Ovary (tissue), 9 donors: ENCODE data around the gene ANKFN1. TPM values are rescaled to one million over a fixed set of nuclear protein-coding genes. Genes with fewer than 3 reads are reported as not detected.

ENCODE experiments used
- DNase-seq, 5 donors: peaks; one replicate each; pipeline ENCODE4 v3.0.0-alpha.2; 2019 to 2020
- H3K27ac ChIP-seq, 2 donors: fragments of 200-600 bp; one replicate each; pipeline versions ENCODE4 v1.5.1 to v1.8.0; 2019 to 2022
- H3K27me3 ChIP-seq: fragments of 200-600 bp; one replicate; pipeline ENCODE4 v1.8.0; 2022
- H3K36me3 ChIP-seq: fragments of 200-600 bp; sonication (generic); one replicate; pipeline ENCODE4 v1.5.1; 2019
- H3K4me1 ChIP-seq: one replicate; pipeline ENCODE4 v1.8.1; 2013; ENCODE audit warnings: mild to moderate bottlenecking, moderate library complexity; ENCODE audit not compliant: insufficient read depth
- H3K4me3 ChIP-seq: fragments of 200-600 bp; sonication (generic); one replicate; pipeline ENCODE4 v1.5.1; 2017
- H3K9me3 ChIP-seq, 2 donors: fragments of 200-600 bp in 1 of 2; sonication (generic) in 1 of 2; one replicate each; pipeline versions ENCODE4 v1.5.1 to v1.8.1; 2013 to 2019; ENCODE audit warnings: mild to moderate bottlenecking in 1 of 2, moderate library complexity in 1 of 2
- EP300 ChIP-seq: sonication (generic); formaldehyde crosslinking; IDR thresholded peaks from one replicate; pipeline ENCODE4 v1.6.1; 2017; ENCODE audit warnings: antibody characterized with exemption
- POLR2A ChIP-seq: fragments of 450-650 bp; IDR thresholded peaks from one replicate; pipeline ENCODE4 v1.6.1; 2017; ENCODE audit warnings: antibody characterized with exemption, mild to moderate bottlenecking, moderate library complexity
- WGBS, 3 donors: extraction: QIAGEN DNeasy Blood & Tissue Kit in 1 of 3; methylation state at CpG; one replicate each; pipeline versions ENCODE4 v1.1.5 to v1.1.7; 2013 to 2017; 5-methylcytosine and 5-hydroxymethylcytosine counted together
- intact Hi-C, 4 donors: fragments of 100-400 bp; cut with DNase I; formaldehyde crosslinking; loops; one replicate each; pipeline versions ENCODE4 v1.11.0 to v1.15.1; 2022 to 2023
- polyA plus RNA-seq, 2 donors: library from polyadenylated mRNA; stranded (reverse); fragments of 200-250 nt in 1 of 2; fragments of 350-450 nt in 1 of 2; fragmentation: Illumina TruSeq in 1 of 2; extraction: RNeasy Lipid Tissue Mini Kit (QIAGEN cat#74804) in 1 of 2; gene quantifications; one replicate each; pipeline ENCODE4 v1.2.3, GENCODE V29; 2013 to 2014
- total RNA-seq, 7 donors: library from RNA; depleted of rRNA in 2 of 7; stranded (reverse); fragments of >200 nt in 2 of 7; fragmentation: NEBNext Ultra II Directional in 3 of 7; extraction: Animal tissue kit (Norgen Biotek cat#: 25700) in 3 of 7; gene quantifications; one replicate each; pipeline versions ENCODE4 v1.1.0 to v1.2.4, GENCODE V29; 2016 to 2023
- TF ChIP-seq, protein P1 (sequence below), 3 donors: fragments of 450-650 bp in 2 of 3; fragments of 200-600 bp in 1 of 3; IDR thresholded peaks; one replicate each; pipeline versions ENCODE4 v1.5.1 to v1.8.0; 2016 to 2022; ENCODE audit warnings: antibody characterized with exemption in 3 of 3, mild to moderate bottlenecking in 1 of 3
- donor health status: DM: no; HTN: no; CAD: no; lungs with moderate emphysema.
- donor health status: DM: no; HTN: no; CAD: no.
- donor health status: Bipolar disorder and iron deficiency.
- donor health status: DM: yes; HTN: yes; CAD: no.
- donor health status: DM: no; HTN: no; CAD: no.
- donor health status: DM: yes; HTN: yes; CAD: no.

The ANKFN1 gene
- total and polyA plus RNA-seq, 9 donors: 0.02 to 4.4 (median 0.54) TPM; not detected in 3

DNA sequence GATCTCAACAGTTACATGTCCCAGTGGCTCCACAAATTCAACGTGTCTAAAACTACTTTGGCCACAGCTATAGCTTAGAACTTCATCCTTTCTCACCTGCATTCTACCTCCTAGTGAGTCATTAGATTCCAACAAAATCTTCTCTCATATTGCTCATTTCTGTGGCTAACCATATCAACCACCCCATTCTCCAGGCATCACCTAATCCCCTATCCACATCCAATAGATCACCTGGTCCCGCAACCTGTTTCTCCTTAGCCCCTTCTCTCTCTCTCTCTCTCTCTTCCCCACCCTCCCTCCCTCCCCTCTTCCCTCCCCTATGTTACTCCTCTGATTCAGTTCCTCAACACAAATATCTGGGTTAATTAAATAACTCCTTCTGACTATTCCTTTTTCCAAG, 64.6 kb downstream of the ANKFN1 start:
- Histone ChIP-seq H3K27ac (no peak overlapping the region), H3K27me3 (no peaks in the 10 kb centered on the region), H3K36me3 (no peaks in the 10 kb centered on the region), H3K9me3 (no peaks in the 10 kb centered on the region), H3K4me3 (no peak overlapping the region), H3K4me1 (no peaks in the 10 kb centered on the region)
- 82 to 88% (median 83%) methylated on average over 2 of the region's 2 CpGs for WGBS, 3 donors
- TF ChIP-seq EP300: no peak
- TF ChIP-seq POLR2A: no peak
- TF ChIP-seq, protein P1, sequence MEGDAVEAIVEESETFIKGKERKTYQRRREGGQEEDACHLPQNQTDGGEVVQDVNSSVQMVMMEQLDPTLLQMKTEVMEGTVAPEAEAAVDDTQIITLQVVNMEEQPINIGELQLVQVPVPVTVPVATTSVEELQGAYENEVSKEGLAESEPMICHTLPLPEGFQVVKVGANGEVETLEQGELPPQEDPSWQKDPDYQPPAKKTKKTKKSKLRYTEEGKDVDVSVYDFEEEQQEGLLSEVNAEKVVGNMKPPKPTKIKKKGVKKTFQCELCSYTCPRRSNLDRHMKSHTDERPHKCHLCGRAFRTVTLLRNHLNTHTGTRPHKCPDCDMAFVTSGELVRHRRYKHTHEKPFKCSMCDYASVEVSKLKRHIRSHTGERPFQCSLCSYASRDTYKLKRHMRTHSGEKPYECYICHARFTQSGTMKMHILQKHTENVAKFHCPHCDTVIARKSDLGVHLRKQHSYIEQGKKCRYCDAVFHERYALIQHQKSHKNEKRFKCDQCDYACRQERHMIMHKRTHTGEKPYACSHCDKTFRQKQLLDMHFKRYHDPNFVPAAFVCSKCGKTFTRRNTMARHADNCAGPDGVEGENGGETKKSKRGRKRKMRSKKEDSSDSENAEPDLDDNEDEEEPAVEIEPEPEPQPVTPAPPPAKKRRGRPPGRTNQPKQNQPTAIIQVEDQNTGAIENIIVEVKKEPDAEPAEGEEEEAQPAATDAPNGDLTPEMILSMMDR (IDR thresholded peaks at IDR 0.05): no peak
- no peak for DNase-seq
- intact Hi-C loops: no loop called here

DNA sequence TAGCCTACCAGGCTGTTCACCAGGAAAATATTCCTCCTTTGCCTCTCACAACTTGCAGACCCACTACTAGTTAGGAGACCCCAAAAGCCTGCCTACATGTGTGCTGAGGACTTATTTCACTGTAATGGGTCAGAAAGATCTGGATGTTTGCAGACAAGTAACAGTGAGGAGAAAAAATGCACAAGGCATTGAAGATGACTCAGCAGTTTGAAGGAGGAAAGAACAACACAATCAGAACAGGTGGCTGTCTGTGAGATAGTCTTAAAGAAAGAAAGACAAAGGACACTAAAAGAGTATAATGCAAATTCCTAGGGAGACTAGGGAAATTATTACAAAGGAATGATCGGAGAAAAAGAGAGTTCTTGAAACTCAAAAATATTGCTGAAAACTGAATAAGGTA, 69.0 kb downstream of the ANKFN1 start:
- H3K9me3 ChIP-seq: no peaks in the 10 kb centered on the region
- H3K27me3 ChIP-seq: no peaks in the 10 kb centered on the region
- no peak overlapping the region for H3K27ac ChIP-seq
- TF ChIP-seq, protein P1 (IDR thresholded peaks at IDR 0.05): no peak
- TF ChIP-seq EP300 (no peak), POLR2A (no peak)
- 82 to 98% (median 86%) methylated on average over 1 of the region's 1 CpG for WGBS, 3 donors
- no peak overlapping the region for H3K4me3 ChIP-seq
- intact Hi-C loops: no loop called here
- H3K36me3 ChIP-seq: no peaks in the 10 kb centered on the region
- no peak for DNase-seq
- H3K4me1 ChIP-seq: no peaks in the 10 kb centered on the region

GRCh38 chr17:56230660-56231059, 77.4 kb downstream of the ANKFN1 start:
- Histone ChIP-seq H3K9me3 (no peaks in the 10 kb centered on the region), H3K27me3 (no peaks in the 10 kb centered on the region), H3K4me3 (no peak overlapping the region), H3K4me1 (no peaks in the 10 kb centered on the region), H3K27ac (no peak overlapping the region), H3K36me3 (no peaks in the 10 kb centered on the region)
- DNase-seq: no peak
- intact Hi-C loops: no loop called here
- TF ChIP-seq POLR2A: no peak
- no peak for TF ChIP-seq EP300
- TF ChIP-seq, protein P1 (IDR thresholded peaks at IDR 0.05): no peak
- WGBS, 3 donors: 58 to 66% (median 64%) methylated on average over 4 of the region's 4 CpGs

DNA sequence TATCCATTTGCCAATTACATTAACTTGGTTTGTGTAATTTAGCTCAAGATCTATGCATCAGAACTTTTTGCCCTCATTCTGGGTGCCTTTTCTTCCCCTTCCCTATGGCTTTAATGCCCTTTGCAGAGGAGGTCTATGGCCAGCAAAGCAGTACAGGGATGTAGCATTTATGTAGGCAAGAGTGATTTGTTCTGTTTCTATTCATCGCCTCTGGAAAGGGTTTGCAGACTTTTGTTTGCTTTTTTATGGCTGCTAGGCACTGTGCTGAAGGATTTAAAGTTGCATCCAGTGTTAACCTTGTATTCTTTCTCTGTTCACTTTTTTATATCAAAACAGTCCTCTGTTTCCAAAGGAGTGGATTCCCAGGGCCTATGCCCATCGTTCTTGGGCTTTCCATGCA, 78.0 kb downstream of the ANKFN1 start:
- no peak overlapping the region for H3K4me3 ChIP-seq
- 54 to 76% (median 58%) methylated on average over 2 of the region's 2 CpGs for WGBS, 3 donors
- DNase-seq: no peak
- H3K4me1 ChIP-seq: no peaks in the 10 kb centered on the region
- intact Hi-C loops: no loop called here
- no peak overlapping the region for H3K27ac ChIP-seq
- H3K9me3 ChIP-seq: no peaks in the 10 kb centered on the region
- TF ChIP-seq, protein P1 (IDR thresholded peaks at IDR 0.05): no peak
- no peak for TF ChIP-seq EP300
- TF ChIP-seq POLR2A: no peak
- H3K27me3 ChIP-seq: no peaks in the 10 kb centered on the region
- no peaks in the 10 kb centered on the region for H3K36me3 ChIP-seq

GRCh38 chr17:56231693-56232092, 78.4 kb downstream of the ANKFN1 start:
- no peak for DNase-seq
- TF ChIP-seq, protein P1 (IDR thresholded peaks at IDR 0.05): no peak
- TF ChIP-seq POLR2A (no peak), EP300 (no peak)
- H3K4me1 ChIP-seq: no peaks in the 10 kb centered on the region
- no peaks in the 10 kb centered on the region for H3K27me3 ChIP-seq
- WGBS, 3 donors: 64 to 74% (median 65%) methylated on average over 5 of the region's 5 CpGs
- no peak overlapping the region for H3K4me3 ChIP-seq
- H3K9me3 ChIP-seq: no peaks in the 10 kb centered on the region
- intact Hi-C loops: no loop called here
- no peak overlapping the region for H3K27ac ChIP-seq
- no peaks in the 10 kb centered on the region for H3K36me3 ChIP-seq
